ENCODE data around the gene TMEM134.
"Not testable (repeated sequence)": the region's sequence is repeated elsewhere in the genome, so short reads cannot be mapped to it uniquely, and the experiment has no call there.

The TMEM134 gene

GRCh38 chr11:67437082-67437808 is 31.8 kb downstream of the TMEM134 start, which contains the start of gene PTPRCAP:
Gene PTPRCAP, minus strand, starts transcription at chr11:67437682. Its CDS starts 63 bp downstream, at chr11:67437619.
- DNase-seq: peak in 1 of 2 donors; percentile 35

GRCh38 chr11:67436459-67437081 is 32.5 kb downstream of the TMEM134 start:
- DNase-seq: no peak

GRCh38 chr11:67435727-67436458 is 33.2 kb downstream of the TMEM134 start:
- no peak for DNase-seq

GRCh38 chr11:67435031-67435726 is 33.9 kb downstream of the TMEM134 start:
- DNase-seq: no peak

DNA sequence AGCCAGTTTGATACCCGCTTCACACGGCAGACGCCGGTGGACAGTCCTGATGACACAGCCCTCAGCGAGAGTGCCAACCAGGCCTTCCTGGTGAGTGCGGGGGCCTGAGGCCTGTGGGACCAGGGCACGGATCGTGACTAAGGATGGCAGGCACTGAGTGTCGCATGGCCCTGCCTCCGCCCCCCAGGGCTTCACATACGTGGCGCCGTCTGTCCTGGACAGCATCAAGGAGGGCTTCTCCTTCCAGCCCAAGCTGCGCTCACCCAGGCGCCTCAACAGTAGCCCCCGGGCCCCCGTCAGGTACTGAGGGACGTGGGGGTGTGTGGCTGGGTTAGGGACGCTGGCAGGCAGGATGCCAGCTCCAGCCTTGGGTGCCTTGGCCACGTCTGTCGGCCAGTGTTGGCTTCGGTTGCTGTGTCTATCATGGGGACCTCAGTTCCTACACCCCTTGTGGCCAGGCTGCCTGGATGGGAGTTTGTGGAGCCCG is 34.6 kb downstream of the TMEM134 start:
- no peak for DNase-seq

GRCh38 chr11:67433536-67434394 is 35.3 kb downstream of the TMEM134 start:
- DNase-seq: no peak

- no peak for DNase-seq
Observed at GRCh38 chr11:67432655-67433349, 36.2 kb downstream of the TMEM134 start.

DNA sequence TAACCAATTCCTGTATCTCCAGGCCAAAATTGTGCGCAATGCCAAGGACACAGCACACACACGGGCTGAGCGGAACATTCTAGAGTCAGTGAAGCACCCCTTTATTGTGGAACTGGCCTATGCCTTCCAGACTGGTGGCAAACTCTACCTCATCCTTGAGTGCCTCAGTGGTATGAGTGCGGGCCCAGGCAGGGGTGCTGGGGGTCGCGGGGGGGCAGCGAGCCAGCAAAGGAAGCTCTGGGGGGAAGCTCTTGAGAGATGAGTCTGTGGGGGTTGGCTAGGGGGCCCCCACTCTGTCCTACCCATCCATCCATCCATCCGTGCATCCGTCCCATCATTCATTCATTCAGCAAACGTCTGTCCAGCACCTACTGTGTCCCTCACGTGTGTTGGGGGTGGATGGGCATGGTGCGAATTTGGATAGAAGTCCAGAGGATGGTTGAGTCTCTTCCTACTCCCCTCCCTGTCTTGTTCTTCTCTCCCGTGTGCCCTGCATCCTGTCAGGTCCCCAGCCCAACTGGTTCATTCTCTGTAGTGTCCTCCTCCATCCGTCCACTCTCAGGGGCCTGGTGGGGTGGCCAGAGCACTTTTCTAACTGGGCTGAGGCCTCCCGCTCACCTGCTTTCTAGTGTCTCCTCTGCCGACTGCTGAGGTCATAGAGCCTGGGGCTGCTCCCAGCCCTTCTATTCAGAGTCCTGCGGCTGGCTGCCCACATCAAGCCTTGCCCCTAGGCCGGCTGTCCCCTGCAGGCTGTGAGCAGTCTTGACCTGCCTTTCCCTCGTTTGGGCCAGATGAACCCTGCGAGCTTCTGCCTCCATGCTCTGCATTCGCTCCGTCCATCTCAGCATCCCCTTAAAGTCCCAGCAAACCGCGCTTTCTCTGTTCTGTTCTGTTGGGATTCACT is 37.5 kb downstream of the TMEM134 start:
- DNase-seq: no peak

DNA sequence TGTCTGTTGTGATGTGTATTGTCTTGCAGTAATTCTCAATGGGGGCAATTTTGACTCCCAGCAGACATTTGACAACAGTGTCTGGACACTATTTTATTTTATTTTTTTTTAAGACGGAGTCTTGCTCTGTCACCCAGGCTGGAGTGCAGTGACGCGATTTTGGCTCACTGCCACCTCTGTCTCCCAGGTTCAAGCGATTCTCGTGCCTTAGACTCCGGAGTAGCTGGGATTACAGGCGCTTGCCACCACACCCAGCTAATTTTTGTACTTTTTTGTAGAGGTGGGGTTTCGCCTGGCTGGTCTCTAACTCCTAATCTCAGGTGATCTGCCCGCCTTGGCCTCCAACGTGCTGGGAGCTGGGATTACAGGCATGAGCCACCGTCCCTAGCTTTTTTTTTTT is 39.3 kb downstream of the TMEM134 start:
- DNase-seq: no peak

- DNase-seq: no peak
Observed at GRCh38 chr11:67429038-67429668, 39.9 kb downstream of the TMEM134 start.

GRCh38 chr11:67428052-67429001 is 40.7 kb downstream of the TMEM134 start, which contains the start of gene RPS6KB2:
Gene RPS6KB2, plus strand, starts transcription at chr11:67428494. Its CDS starts 52 bp downstream, at chr11:67428546.
- DNase-seq: peak; percentile 88 to 96

DNA sequence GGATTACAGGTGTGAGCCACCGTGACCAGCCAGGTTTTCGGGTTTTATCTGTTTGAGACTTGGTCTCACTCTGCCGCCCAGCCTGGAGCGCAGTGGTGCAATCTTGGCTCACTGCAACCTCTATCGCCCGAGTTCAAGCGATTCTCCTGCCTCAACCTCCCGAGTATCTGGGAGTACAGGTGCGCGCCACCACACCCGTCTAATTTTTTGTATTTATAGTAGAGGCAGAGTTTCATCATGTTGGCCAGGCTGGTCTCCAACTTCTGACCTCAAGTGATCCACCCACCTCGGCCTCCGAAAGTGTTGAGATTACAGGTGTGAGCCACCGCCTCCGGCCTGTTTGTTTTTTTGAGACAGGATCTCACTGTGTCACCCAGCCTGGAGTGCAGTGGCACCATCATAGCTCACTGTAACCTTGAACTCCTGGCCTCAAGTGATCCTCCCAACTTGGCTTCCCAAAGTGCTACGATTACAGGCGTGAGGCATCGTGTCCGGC is 41.6 kb downstream of the TMEM134 start:
- not testable (repeated sequence) for DNase-seq

GRCh38 chr11:67423891-67424613 is 45.0 kb downstream of the TMEM134 start:
- DNase-seq: no peak

- DNase-seq: no peak
Observed at GRCh38 chr11:67423466-67423865, 45.6 kb downstream of the TMEM134 start.

- no peak for DNase-seq
Observed at GRCh38 chr11:67422891-67423290, 46.2 kb downstream of the TMEM134 start.

- DNase-seq: no peak
Observed at GRCh38 chr11:67421430-67422031, 47.5 kb downstream of the TMEM134 start.

All from bone marrow (tissue), 2 donors.